HG02763 (cell line): ENCODE data around the gene CXXC5.
"Not testable (repeated sequence)": the region's sequence is repeated elsewhere in the genome, so short reads cannot be mapped to it uniquely, and the experiment has no call there.

ENCODE experiments used
- ATAC-seq: cut with Tn5 transposase; IDR thresholded peaks from one replicate; pipeline ENCODE4 v1.9.1; 2021; ENCODE audit warnings: mild to moderate bottlenecking, moderate library complexity; ENCODE audit not compliant: unreplicated experiment

The CXXC5 gene

GRCh38 chr5:139648205-139649081, at the start of gene CXXC5:
CXXC5 (plus strand) TSS chr5:139648349; CDS start chr5:139680524, 32,175 bp downstream.
- ATAC-seq: peak; percentile 28

GRCh38 chr5:139598601-139598965, 49.6 kb upstream of the CXXC5 start:
- not testable (repeated sequence) for ATAC-seq

GRCh38 chr5:139600336-139600949, 47.7 kb upstream of the CXXC5 start:
- ATAC-seq: no peak

- ATAC-seq: no peak
These were observed 46.7 kb upstream of the CXXC5 start for GRCh38 chr5:139601429-139601828.

- ATAC-seq: not testable (repeated sequence)
These were observed 46.2 kb upstream of the CXXC5 start for GRCh38 chr5:139601948-139602347.

- no peak for ATAC-seq
These were observed 42.3 kb upstream of the CXXC5 start for GRCh38 chr5:139605887-139606286.

- ATAC-seq: no peak
These were observed 36.2 kb upstream of the CXXC5 start for GRCh38 chr5:139611703-139612584.

GRCh38 chr5:139619861-139620260, 28.3 kb upstream of the CXXC5 start:
- no peak for ATAC-seq

GRCh38 chr5:139625398-139625797, 22.8 kb upstream of the CXXC5 start:
- ATAC-seq: not testable (repeated sequence)

- ATAC-seq: no peak
These were observed 17.3 kb upstream of the CXXC5 start for GRCh38 chr5:139630855-139631254.

- ATAC-seq: no peak
These were observed 16.5 kb upstream of the CXXC5 start for GRCh38 chr5:139631520-139632165.

GRCh38 chr5:139633295-139634027, 14.7 kb upstream of the CXXC5 start:
- ATAC-seq: no peak

GRCh38 chr5:139634028-139634325, 14.2 kb upstream of the CXXC5 start:
- no peak for ATAC-seq

GRCh38 chr5:139634541-139634940, 13.6 kb upstream of the CXXC5 start:
- ATAC-seq: no peak

- ATAC-seq: no peak
These were observed 13.0 kb upstream of the CXXC5 start for GRCh38 chr5:139635191-139635590.

- ATAC-seq: no peak
These were observed 12.4 kb upstream of the CXXC5 start for GRCh38 chr5:139635606-139636206.

GRCh38 chr5:139636207-139636792, 11.8 kb upstream of the CXXC5 start:
- ATAC-seq: peak; percentile 71

GRCh38 chr5:139636975-139637408, 11.2 kb upstream of the CXXC5 start:
- ATAC-seq: no peak

- peak; percentile 30 for ATAC-seq
These were observed 10.6 kb upstream of the CXXC5 start for GRCh38 chr5:139637438-139638089.
